ENCODE measurements around the gene XYLT2. TPM values are rescaled to one million over a fixed set of nuclear protein-coding genes. Genes with fewer than 3 reads are reported as not detected.

XYLT2 gene
- total RNA-seq, 1 experiment from 2014 or later, result 49.0 TPM

GRCh38 chr17:50363217-50364060 lies 17.5 kb downstream of the XYLT2 start:
- DNase-seq (ENCODE audit: low spot score), result no peak

- DNase-seq (ENCODE audit: low spot score), result no peak
These were observed 18.1 kb downstream of the XYLT2 start for GRCh38 chr17:50364061-50364458.

GRCh38 chr17:50364715-50365114 lies 18.8 kb downstream of the XYLT2 start:
- no peak for DNase-seq (ENCODE audit: low spot score)

GRCh38 chr17:50365165-50365564 lies 19.2 kb downstream of the XYLT2 start:
- no peak for DNase-seq (ENCODE audit: low spot score)

GRCh38 chr17:50365649-50366393 lies 19.9 kb downstream of the XYLT2 start:
- no peak for DNase-seq (ENCODE audit: low spot score)

- no peak for DNase-seq (ENCODE audit: low spot score)
These were observed 21.5 kb downstream of the XYLT2 start for GRCh38 chr17:50367401-50367800.

GRCh38 chr17:50370052-50370451 lies 24.1 kb downstream of the XYLT2 start:
- DNase-seq (ENCODE audit: low spot score), result no peak

- DNase-seq (ENCODE audit: low spot score), result no peak
These were observed 25.6 kb downstream of the XYLT2 start for GRCh38 chr17:50371526-50371925.

GRCh38 chr17:50372222-50372757 lies 26.4 kb downstream of the XYLT2 start:
- DNase-seq (ENCODE audit: low spot score), result no peak

- peak; percentile 91 for DNase-seq (ENCODE audit: low spot score)
These were observed 27.0 kb downstream of the XYLT2 start, which contains the start of the genes EME1 and MRPL27 for GRCh38 chr17:50372758-50373556. Gene EME1, plus strand, starts transcription at chr17:50373229. Its CDS starts 1,980 bp downstream, at chr17:50375209. Gene MRPL27, minus strand, starts transcription at chr17:50373184. Its CDS starts 14 bp downstream, at chr17:50373170.

GRCh38 chr17:50373705-50374104 lies 27.8 kb downstream of the XYLT2 start:
- DNase-seq (ENCODE audit: low spot score), result no peak

- no peak for DNase-seq (ENCODE audit: low spot score)
These were observed 30.1 kb downstream of the XYLT2 start for GRCh38 chr17:50375858-50376538.

GRCh38 chr17:50379351-50380132 lies 33.6 kb downstream of the XYLT2 start:
- DNase-seq (ENCODE audit: low spot score), result no peak

- DNase-seq (ENCODE audit: low spot score), result no peak
These were observed 34.7 kb downstream of the XYLT2 start for GRCh38 chr17:50380369-50381259.

- no peak for DNase-seq (ENCODE audit: low spot score)
These were observed 35.4 kb downstream of the XYLT2 start for GRCh38 chr17:50381260-50381815.

GRCh38 chr17:50381920-50382319 lies 36.0 kb downstream of the XYLT2 start:
- DNase-seq (ENCODE audit: low spot score), result no peak

GRCh38 chr17:50382931-50383330 lies 37.0 kb downstream of the XYLT2 start:
- no peak for DNase-seq (ENCODE audit: low spot score)

- DNase-seq (ENCODE audit: low spot score), result no peak
These were observed 40.6 kb downstream of the XYLT2 start for GRCh38 chr17:50386510-50386909.

GRCh38 chr17:50388728-50389127 lies 42.8 kb downstream of the XYLT2 start:
- DNase-seq (ENCODE audit: low spot score), result no peak

Measured in A172 (cell line).